ENCODE results near the gene FADS6. TPM values are rescaled to one million over a fixed set of nuclear protein-coding genes. Genes with fewer than 3 reads are reported as not detected.

Gene FADS6
- polyA plus RNA-seq, 4 donors, result 2.5 to 27.3 (median 25.7) TPM

DNA sequence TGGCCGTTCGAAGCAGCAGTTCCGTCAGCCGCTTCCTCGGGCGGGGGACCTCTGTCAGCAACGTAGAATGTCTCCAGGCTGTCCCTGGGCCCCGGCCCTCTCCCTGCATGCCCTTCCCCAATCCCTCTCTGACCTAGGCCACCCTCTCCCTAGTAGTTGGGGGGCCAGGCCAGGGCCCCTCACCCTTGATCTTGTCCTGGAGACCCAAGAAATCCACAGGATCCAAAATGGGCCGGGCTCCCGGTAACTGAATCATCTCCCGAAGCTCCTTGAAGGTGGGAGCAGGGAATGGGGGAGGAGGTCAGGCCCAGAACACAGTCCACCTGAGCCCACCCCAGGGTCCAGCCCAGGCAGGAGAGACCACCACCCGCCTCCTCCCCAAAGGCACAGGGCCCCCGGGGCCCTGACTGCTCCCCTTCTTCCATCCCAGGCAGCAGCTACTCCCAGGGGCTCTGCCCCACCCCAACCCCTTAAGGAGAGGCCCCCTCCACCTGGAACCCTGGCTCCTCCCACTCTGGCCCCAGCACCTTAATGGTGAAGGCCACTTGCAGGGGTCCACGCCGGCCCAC is 29.1 kb downstream of the FADS6 start:
- DNase-seq (no peak), FAIRE-seq (no peak)
- Histone ChIP-seq H3K9me3 (ENCODE audit: control insufficient read depth in 2 of 2, insufficient read depth in 1 of 2, low read depth in 1 of 2, low read length in 1 of 2) (no peaks in the 10 kb centered on the region), H3K4me1 (ENCODE audit: control insufficient read depth in 3 of 3, insufficient read depth in 2 of 3, low read depth in 1 of 3, low read length in 2 of 3) (peaks cover 0 to 20% (median 3%) of the 10 kb centered on the region in 3 donors), H3K27me3 (ENCODE audit: control insufficient read depth in 3 of 3, insufficient read depth in 3 of 3, low read length in 3 of 3) (peaks cover 0 to 25% (median 17%) of the 10 kb centered on the region in 3 donors), H3K4me3 (ENCODE audit: low read depth in 1 of 3, low read length in 3 of 3) (no peak overlapping the region), H3K27ac (ENCODE audit: low read depth in 1 of 3, low read length in 2 of 3) (no peak overlapping the region), H3K36me3 (ENCODE audit: control insufficient read depth in 3 of 3, insufficient read depth in 2 of 3, low read depth in 1 of 3, low read length in 3 of 3) (peaks cover 0 to 7% (median 0%) of the 10 kb centered on the region in 3 donors)
- 88 to 91% (median 91%) methylated on average over 13 to 15 of the region's 15 CpGs for WGBS, 3 donors

DNA sequence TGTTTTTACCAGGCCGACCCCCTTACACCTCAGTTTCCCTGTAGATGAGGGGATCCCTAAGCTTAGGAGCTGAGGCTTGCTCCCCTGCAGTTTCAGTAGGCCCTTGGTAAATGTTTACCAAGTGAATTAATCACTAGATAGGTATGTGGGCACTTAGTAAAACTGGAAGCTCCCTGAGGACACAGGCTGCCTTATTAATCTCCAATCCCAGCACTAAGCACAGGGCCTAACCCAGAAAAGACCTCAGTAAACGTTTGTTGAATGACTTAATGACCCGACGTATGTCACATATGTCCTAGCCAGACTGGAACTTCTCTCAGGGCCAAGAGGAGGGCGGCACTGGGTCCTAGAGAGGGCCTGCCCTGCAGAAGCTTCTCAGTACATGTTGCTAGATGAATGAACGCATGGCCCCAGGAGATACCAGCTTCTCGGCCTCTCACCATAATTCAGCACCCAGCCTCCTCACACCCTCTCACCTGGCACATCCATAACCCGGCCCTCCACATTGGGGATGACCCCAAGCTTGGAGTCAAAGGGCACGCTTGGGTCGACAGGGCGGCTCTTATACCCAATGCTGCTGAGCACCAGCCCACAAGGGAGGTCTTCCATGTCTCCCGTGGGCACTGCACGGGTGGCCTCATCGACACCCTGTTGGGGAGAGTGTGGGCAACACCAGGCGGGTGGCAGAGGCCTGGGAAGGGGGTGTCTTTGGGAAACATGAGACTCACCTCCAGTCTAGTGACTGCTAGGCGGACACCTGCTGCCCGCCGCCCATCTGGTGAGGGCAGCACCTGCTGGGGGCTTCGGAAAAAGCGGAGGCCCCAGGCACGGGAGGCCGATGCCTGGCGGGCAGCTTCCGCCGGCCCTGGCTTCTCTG is 29.8 kb downstream of the FADS6 start:
- Histone ChIP-seq H3K9me3 (ENCODE audit: control insufficient read depth in 2 of 2, insufficient read depth in 1 of 2, low read depth in 1 of 2, low read length in 1 of 2) (no peaks in the 10 kb centered on the region), H3K4me3 (ENCODE audit: low read depth in 1 of 3, low read length in 3 of 3) (no peak overlapping the region), H3K36me3 (ENCODE audit: control insufficient read depth in 3 of 3, insufficient read depth in 2 of 3, low read depth in 1 of 3, low read length in 3 of 3) (peaks cover 0 to 7% (median 0%) of the 10 kb centered on the region in 3 donors), H3K4me1 (ENCODE audit: control insufficient read depth in 3 of 3, insufficient read depth in 2 of 3, low read depth in 1 of 3, low read length in 2 of 3) (peaks cover 0 to 20% (median 3%) of the 10 kb centered on the region in 3 donors), H3K27me3 (ENCODE audit: control insufficient read depth in 3 of 3, insufficient read depth in 3 of 3, low read length in 3 of 3) (peaks cover 0 to 32% (median 22%) of the 10 kb centered on the region in 3 donors), H3K27ac (ENCODE audit: low read depth in 1 of 3, low read length in 2 of 3) (no peak overlapping the region)
- FAIRE-seq (no peak), DNase-seq (no peak)
- WGBS, 3 donors, result 86 to 88% (median 87%) methylated on average over 25 of the region's 25 CpGs

DNA sequence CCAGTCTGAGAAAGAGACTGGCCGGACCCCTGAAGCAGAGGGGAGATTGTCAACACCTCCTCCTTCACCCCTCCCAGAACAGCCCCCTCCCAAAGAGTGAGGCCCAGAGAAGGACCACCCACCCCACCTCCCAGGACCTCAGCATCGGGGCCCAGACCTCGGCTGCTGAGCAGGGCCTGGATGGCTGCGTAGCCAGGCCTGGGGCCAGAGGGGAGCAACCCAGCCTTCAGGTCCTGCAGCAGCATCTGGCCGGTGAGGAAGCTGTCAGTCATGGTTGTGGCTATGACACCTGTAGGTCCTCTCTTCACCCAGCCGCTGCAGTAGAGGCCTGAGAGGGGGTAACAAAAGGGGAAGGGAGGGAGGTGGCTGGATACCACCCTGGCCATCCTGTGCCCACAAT is 30.5 kb downstream of the FADS6 start:
- H3K27me3 ChIP-seq (ENCODE audit: control insufficient read depth in 3 of 3, insufficient read depth in 3 of 3, low read length in 3 of 3), result peaks cover 0 to 40% (median 25%) of the 10 kb centered on the region in 3 donors
- peaks cover 0 to 20% (median 3%) of the 10 kb centered on the region in 3 donors for H3K4me1 ChIP-seq (ENCODE audit: control insufficient read depth in 3 of 3, insufficient read depth in 2 of 3, low read depth in 1 of 3, low read length in 2 of 3)
- H3K27ac ChIP-seq (ENCODE audit: low read depth in 1 of 3, low read length in 2 of 3), result no peak overlapping the region
- FAIRE-seq (no peak), DNase-seq (no peak)
- WGBS, 3 donors, result 62 to 72% (median 63%) methylated on average over 6 of the region's 6 CpGs
- H3K9me3 ChIP-seq (ENCODE audit: control insufficient read depth in 2 of 2, insufficient read depth in 1 of 2, low read depth in 1 of 2, low read length in 1 of 2), result no peaks in the 10 kb centered on the region
- H3K36me3 ChIP-seq (ENCODE audit: control insufficient read depth in 3 of 3, insufficient read depth in 2 of 3, low read depth in 1 of 3, low read length in 3 of 3), result peaks cover 0 to 7% (median 0%) of the 10 kb centered on the region in 3 donors
- no peak overlapping the region for H3K4me3 ChIP-seq (ENCODE audit: low read depth in 1 of 3, low read length in 3 of 3)

DNA sequence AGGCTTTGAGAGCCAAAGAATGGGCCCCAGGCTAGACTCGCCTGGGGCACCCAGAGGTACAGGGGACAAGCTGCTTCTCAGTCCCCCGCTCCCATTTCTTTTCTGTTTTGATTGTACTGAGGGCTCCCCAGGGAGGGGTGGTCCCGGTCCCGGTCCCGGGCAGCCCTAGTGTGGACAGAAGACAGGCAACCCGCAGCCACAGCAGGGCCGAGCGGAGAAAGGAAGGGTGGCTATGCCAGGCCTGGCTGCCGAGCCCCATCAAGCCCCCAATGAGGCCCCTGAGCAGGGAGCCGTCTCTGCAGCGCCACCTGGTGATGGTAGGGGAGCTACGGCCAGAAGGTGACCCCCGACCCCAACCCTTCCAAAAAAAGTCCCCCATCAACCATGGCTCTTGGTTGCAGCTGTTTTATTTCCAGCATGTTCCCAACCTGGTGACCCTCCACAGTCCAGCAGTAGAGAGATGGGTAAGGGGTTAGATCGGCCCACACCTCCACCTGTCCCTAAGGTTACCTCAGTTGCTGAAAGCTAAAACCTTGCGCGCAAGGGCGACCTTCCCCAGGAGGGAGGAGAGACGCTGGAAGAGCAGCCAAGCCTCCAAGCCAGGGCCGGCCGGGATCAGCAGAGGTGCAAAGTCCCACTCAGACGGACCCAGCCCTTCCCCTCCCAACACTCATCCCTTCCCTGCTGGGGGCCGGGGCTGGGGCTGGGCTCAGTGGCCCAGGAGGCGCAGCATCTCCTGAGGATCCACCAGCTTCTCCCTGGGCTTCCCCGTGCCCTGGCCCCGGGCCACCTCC is 31.1 kb downstream of the FADS6 start:
- peaks cover 0 to 7% (median 0%) of the 10 kb centered on the region in 3 donors for H3K36me3 ChIP-seq (ENCODE audit: control insufficient read depth in 3 of 3, insufficient read depth in 2 of 3, low read depth in 1 of 3, low read length in 3 of 3)
- no peak overlapping the region for H3K4me3 ChIP-seq (ENCODE audit: low read depth in 1 of 3, low read length in 3 of 3)
- H3K27ac ChIP-seq (ENCODE audit: low read depth in 1 of 3, low read length in 2 of 3), result no peak overlapping the region
- FAIRE-seq (no peak), DNase-seq (peak; percentile 72 to 73)
- H3K9me3 ChIP-seq (ENCODE audit: control insufficient read depth in 2 of 2, insufficient read depth in 1 of 2, low read depth in 1 of 2, low read length in 1 of 2), result no peaks in the 10 kb centered on the region
- 18 to 35% (median 27%) methylated on average over 19 to 25 of the region's 25 CpGs for WGBS, 3 donors
- H3K27me3 ChIP-seq (ENCODE audit: control insufficient read depth in 3 of 3, insufficient read depth in 3 of 3, low read length in 3 of 3), result peaks cover 0 to 46% (median 27%) of the 10 kb centered on the region in 3 donors
- H3K4me1 ChIP-seq (ENCODE audit: control insufficient read depth in 3 of 3, insufficient read depth in 2 of 3, low read depth in 1 of 3, low read length in 2 of 3), result peaks cover 0 to 20% (median 3%) of the 10 kb centered on the region in 3 donors

DNA sequence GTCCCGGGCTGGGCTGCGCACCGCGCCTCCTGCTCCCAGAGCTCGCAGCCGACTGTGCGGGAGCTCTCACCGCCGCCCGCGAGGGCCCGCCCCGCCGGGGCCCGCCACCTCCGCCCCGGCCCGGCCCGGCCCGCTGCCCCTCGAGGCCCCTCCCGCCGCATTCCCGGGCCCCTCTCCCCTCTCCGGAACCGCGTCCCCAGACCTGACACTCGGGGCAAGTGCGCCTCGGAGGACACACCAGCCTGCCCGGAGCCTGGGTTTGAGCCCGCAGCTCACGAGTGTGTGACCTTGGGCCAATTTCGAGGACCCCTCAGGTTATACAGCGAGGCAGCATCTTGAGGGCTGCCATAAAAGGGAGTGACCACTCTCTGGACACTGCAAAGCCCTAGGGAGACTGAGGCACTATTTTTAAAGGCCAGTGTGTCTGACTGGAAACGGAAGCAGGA is 31.7 kb downstream of the FADS6 start:
- H3K4me3 ChIP-seq (ENCODE audit: low read depth in 1 of 3, low read length in 3 of 3), result peak overlapping the region in 1 of 3 donors; percentile 40
- H3K27ac ChIP-seq (ENCODE audit: low read depth in 1 of 3, low read length in 2 of 3), result no peak overlapping the region
- H3K36me3 ChIP-seq (ENCODE audit: control insufficient read depth in 3 of 3, insufficient read depth in 2 of 3, low read depth in 1 of 3, low read length in 3 of 3), result peaks cover 0 to 7% (median 0%) of the 10 kb centered on the region in 3 donors
- no peaks in the 10 kb centered on the region for H3K9me3 ChIP-seq (ENCODE audit: control insufficient read depth in 2 of 2, insufficient read depth in 1 of 2, low read depth in 1 of 2, low read length in 1 of 2)
- FAIRE-seq (no peak), DNase-seq (peak in 1 of 2 donors; percentile 31)
- peaks cover 0 to 20% (median 3%) of the 10 kb centered on the region in 3 donors for H3K4me1 ChIP-seq (ENCODE audit: control insufficient read depth in 3 of 3, insufficient read depth in 2 of 3, low read depth in 1 of 3, low read length in 2 of 3)
- H3K27me3 ChIP-seq (ENCODE audit: control insufficient read depth in 3 of 3, insufficient read depth in 3 of 3, low read length in 3 of 3), result peaks cover 0 to 52% (median 27%) of the 10 kb centered on the region in 3 donors
- 0 to 4% (median 2%) methylated on average over 14 to 36 of the region's 36 CpGs for WGBS, 3 donors

DNA sequence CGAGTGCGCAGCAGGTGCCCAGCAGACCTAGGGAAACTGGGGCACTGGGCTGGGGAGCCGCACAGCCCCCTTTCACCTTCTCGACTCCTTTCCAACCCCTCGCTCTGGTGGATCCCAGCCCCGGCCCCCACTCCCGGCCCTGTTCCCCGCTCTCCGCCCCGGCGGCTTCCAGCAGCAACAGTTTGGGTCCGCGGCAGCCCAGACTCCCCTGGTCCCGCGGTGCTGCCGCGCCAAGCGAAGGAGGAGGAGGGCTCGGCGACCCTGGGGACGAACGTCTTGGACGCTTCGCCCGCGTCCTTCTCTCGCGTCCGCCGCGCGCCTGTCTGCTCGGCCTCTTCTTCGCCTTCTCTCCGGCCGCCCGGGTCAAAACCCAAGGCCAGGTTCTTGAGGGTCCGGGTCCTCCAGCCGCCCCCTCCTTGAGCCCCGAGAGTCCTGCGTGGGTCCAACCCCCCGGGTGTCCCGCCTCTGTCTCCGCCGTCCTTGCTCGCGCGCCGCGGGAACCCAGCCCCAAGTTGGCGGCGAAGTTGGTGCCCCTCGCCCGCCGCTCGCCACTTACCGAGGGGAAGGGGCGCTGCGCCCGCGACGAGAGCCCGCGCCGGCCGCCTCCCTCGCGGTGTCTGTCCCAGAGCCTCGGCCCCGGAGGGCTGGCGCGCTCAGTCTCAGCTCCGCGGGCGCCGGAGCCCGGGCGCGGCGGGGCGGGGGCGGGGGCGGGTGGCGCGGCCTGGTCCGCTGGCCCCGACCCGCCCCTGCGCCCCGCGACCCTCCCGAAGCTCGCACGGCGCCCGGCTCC is 32.4 kb downstream of the FADS6 start:
- Histone ChIP-seq H3K27ac (ENCODE audit: low read depth in 1 of 3, low read length in 2 of 3) (no peak overlapping the region), H3K27me3 (ENCODE audit: control insufficient read depth in 3 of 3, insufficient read depth in 3 of 3, low read length in 3 of 3) (peaks cover 0 to 55% (median 27%) of the 10 kb centered on the region in 3 donors), H3K4me1 (ENCODE audit: control insufficient read depth in 3 of 3, insufficient read depth in 2 of 3, low read depth in 1 of 3, low read length in 2 of 3) (peaks cover 0 to 20% (median 3%) of the 10 kb centered on the region in 3 donors), H3K9me3 (ENCODE audit: control insufficient read depth in 2 of 2, insufficient read depth in 1 of 2, low read depth in 1 of 2, low read length in 1 of 2) (no peaks in the 10 kb centered on the region), H3K36me3 (ENCODE audit: control insufficient read depth in 3 of 3, insufficient read depth in 2 of 3, low read depth in 1 of 3, low read length in 3 of 3) (peaks cover 0 to 7% (median 0%) of the 10 kb centered on the region in 3 donors), H3K4me3 (ENCODE audit: low read depth in 1 of 3, low read length in 3 of 3) (peak overlapping the region in 1 of 3 donors; percentile 40)
- no peak for FAIRE-seq
- peak in 1 of 2 donors; percentile 18 for DNase-seq
- WGBS, 3 donors, result 2% methylated on average over 54 to 96 of the region's 96 CpGs

DNA sequence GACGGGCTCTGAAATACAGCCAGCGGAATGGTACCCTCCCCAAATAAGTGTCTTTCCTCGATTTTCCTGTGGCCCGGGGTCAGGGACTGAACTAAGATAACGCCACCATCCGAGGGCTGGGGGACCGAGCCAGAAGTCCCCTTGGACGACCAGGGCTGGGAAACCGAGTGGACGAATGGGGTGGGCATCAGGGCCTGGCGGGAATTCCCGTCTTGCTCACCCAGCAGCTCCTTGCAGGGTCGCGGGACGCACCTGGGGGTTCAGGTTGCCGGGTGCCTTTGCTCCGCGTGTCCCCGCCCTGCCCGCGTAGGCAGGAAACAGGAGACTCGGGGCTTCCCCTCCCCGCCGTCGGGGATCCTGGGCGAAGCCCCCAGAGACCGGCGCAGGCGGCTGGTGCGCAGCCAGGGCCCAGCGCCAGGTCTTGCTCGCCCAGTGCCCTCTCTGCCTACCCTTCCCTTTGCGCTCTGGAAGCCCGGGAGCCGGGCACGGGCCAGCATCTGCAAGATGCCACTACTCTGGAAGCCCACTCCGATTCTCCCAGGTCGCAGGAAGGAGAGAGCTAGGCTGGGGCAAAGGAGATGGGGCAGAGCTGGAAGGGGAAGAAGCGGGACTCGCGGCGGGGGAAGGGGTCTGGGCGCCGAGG is 33.1 kb downstream of the FADS6 start:
- Histone ChIP-seq H3K36me3 (ENCODE audit: control insufficient read depth in 3 of 3, insufficient read depth in 2 of 3, low read depth in 1 of 3, low read length in 3 of 3) (peaks cover 0 to 7% (median 0%) of the 10 kb centered on the region in 3 donors), H3K27ac (ENCODE audit: low read depth in 1 of 3, low read length in 2 of 3) (no peak overlapping the region), H3K9me3 (ENCODE audit: control insufficient read depth in 2 of 2, insufficient read depth in 1 of 2, low read depth in 1 of 2, low read length in 1 of 2) (no peaks in the 10 kb centered on the region), H3K4me1 (ENCODE audit: control insufficient read depth in 3 of 3, insufficient read depth in 2 of 3, low read depth in 1 of 3, low read length in 2 of 3) (peaks cover 0 to 20% (median 3%) of the 10 kb centered on the region in 3 donors), H3K4me3 (ENCODE audit: low read depth in 1 of 3, low read length in 3 of 3) (no peak overlapping the region), H3K27me3 (ENCODE audit: control insufficient read depth in 3 of 3, insufficient read depth in 3 of 3, low read length in 3 of 3) (peaks cover 0 to 62% (median 29%) of the 10 kb centered on the region in 3 donors)
- 2 to 3% (median 3%) methylated on average over 36 to 44 of the region's 44 CpGs for WGBS, 3 donors
- peak in 1 of 2 donors; percentile 24 for DNase-seq
- no peak for FAIRE-seq
